ENCODE measurements around the gene VBP1.

- TF ChIP-seq PATZ1 (tag by site-specific recombination; IDR thresholded peaks at IDR 0.05) (no peak), OVOL3 (tag by site-specific recombination; IDR thresholded peaks at IDR 0.05) (no peak), ZNF157 (tag by site-specific recombination; IDR thresholded peaks at IDR 0.05) (no peak), MYNN (tag by site-specific recombination; IDR thresholded peaks at IDR 0.05; ENCODE audit: borderline replicate concordance) (no peak), ZFP37 (tag by site-specific recombination; IDR thresholded peaks at IDR 0.05) (no peak), CTCF (tag by site-specific recombination; IDR thresholded peaks at IDR 0.05) (no peak), GFI1B (tag by site-specific recombination; IDR thresholded peaks at IDR 0.05) (no peak)
- TF ChIP-seq, protein P1, sequence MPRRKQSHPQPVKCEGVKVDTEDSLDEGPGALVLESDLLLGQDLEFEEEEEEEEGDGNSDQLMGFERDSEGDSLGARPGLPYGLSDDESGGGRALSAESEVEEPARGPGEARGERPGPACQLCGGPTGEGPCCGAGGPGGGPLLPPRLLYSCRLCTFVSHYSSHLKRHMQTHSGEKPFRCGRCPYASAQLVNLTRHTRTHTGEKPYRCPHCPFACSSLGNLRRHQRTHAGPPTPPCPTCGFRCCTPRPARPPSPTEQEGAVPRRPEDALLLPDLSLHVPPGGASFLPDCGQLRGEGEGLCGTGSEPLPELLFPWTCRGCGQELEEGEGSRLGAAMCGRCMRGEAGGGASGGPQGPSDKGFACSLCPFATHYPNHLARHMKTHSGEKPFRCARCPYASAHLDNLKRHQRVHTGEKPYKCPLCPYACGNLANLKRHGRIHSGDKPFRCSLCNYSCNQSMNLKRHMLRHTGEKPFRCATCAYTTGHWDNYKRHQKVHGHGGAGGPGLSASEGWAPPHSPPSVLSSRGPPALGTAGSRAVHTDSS (tag by site-specific recombination; IDR thresholded peaks at IDR 0.05), result no peak
Observed at GRCh38 chrX:155188786-155189185, 27.5 kb upstream of the VBP1 start.
